ENCODE results near the gene LUZP4.
"Not testable (repeated sequence)": the region's sequence is repeated elsewhere in the genome, so short reads cannot be mapped to it uniquely, and the experiment has no call there.

Gene LUZP4

DNA sequence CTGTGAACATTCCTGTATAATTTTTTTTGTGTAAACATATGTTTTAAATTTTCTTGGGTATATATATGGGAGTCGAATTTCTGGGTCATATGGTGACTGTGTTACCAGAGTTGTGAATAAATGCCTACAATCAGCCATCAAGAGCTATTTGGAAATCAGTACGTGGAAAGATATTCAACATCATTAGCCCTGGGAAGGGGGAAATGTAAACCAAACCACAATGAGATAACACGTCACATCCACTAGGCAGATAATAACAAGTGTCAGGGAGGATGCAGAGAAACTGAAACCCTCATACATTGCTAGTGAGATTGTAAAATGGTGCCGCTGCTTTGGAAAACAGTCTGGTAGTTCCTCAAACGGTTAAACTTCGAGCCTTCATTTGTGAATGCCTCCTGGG is 43.9 kb downstream of the LUZP4 start:
- in situ Hi-C loops (cut with MboI; ENCODE audit: low sequenced_read_pairs) = no loop called here

DNA sequence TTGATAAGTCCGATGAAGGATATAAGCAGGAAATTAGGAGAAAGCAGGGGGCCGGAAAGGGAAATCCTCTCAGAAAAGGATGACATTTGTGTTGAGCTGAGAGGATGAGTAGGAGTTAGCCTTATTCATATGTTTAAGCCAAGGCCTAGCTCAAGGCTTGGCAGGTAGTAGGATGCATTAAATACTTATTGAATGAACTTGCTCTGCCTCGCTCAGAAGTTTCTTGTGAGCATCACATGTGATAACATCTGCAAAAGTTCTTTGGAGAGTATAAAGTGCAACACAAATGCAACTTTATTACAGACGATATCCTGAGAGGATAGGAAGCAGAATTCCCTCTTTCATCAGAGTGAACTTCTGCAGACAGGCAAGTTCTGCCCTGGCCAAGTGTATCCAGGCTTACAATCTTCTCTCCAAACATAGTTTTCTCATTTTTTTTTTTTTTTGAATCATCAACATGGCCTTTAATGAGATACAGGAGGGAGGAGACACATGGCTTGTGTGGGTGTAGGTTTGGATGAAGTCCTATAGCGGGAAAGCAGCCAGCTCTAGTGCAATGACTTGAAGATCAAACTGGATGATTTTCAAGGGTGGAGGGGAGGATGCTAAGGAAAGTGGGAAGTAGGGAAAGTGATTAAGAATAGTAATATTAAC is 48.1 kb downstream of the LUZP4 start:
- in situ Hi-C loops (cut with MboI; ENCODE audit: low sequenced_read_pairs) = no loop called here

DNA sequence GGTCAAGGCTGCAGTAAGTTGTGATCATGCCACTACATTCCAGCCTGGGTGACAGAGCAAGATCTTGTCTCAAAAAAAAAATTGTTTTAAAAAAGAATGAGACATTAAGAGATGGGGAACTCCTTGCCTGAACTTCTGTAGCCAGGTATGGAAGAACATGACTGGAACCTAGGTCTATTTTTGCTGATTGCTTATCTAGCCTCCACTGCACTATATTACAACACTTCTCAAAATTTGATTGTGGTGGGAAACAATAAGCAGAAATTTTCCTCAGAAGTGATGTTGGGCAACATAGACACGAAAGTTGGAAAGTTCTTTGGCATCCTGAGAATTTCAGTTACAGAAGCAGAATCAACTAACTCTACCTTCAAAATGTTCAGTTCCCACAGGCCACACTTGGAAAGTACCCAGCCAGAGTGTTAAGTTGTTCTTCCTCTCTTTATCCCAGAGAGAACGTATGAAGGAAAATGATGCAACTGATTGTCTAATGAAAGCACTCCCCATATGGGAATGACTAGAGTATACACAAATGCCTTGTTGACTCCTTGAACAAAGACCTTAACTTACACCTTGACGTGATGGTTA is 50.0 kb downstream of the LUZP4 start:
- in situ Hi-C loops (cut with MboI; ENCODE audit: low sequenced_read_pairs) = no loop called here

DNA sequence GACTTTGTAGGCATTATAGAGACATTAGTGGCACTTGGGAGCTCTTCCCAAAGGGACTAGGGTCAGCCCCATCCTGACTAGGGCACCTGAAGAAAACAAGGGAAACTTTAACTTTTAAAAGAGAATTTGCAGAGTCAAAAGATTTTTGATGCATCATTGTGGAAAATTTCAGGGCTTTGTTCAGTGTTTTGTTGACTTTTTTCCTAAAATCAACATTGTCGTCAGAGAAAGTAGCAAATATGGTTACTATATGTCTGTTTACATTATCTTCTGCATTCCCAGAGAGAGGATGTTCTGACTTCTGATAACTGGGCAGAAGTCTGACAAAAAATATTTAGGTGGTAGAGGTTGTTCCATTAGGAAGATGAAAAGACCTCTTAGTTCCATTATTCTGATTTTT is 51.9 kb downstream of the LUZP4 start:
- in situ Hi-C loops (cut with MboI; ENCODE audit: low sequenced_read_pairs) = no loop called here

DNA sequence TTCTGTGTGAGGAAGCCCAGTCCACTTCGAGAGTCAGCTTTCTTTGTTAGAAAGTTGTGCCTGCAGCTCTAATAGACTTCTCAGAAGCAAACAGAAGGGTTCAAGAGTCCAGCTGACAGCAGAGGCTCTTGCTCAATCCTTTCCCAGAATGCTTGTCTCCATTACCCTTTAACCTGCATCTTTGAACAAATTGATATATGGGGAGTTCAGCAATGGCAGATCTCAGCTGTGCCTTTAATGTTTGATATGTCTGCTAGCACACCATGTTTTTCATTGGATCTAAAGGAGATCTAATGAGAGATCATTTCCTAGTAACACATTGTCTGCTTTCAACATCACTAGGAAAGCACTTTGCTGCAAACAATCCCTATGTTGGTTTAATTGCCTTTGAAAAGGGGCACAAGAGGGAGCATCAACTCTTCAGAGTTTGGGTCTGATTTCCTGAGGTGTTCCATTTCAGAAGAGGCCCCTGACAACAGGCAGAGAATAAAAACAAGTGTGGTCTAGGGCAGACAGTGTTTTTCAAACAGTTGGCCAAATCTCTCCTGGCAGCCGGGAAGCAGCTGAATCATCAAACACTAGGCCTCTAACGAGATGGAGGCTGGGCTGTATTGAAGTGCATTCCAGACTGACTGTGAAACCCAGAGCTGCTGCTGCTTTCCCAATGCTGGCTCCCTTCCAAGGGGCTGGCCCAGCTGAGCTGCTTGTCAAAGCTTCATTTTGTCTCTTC is 55.5 kb downstream of the LUZP4 start:
- in situ Hi-C loops (cut with MboI; ENCODE audit: low sequenced_read_pairs) = no loop called here

DNA sequence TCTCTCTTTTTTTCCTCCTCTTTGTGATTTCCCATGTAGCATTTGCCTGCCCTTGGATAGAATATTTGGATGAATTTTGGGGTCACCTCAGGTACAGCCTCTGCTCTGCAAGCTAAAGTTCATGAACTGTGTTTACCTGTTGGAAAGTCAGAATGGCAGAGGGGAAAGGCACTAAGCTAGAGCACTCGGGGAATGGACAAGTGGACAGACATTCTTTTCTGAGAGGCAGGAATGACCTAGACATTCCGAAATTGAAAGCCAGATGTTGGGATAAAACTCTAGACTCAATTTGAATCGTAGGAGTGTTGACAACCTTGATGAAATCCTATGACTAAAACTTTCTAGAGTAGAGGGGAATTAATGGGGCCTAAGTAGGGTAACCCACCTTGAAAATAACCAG is 56.1 kb downstream of the LUZP4 start:
- in situ Hi-C loops (cut with MboI; ENCODE audit: low sequenced_read_pairs) = no loop called here

DNA sequence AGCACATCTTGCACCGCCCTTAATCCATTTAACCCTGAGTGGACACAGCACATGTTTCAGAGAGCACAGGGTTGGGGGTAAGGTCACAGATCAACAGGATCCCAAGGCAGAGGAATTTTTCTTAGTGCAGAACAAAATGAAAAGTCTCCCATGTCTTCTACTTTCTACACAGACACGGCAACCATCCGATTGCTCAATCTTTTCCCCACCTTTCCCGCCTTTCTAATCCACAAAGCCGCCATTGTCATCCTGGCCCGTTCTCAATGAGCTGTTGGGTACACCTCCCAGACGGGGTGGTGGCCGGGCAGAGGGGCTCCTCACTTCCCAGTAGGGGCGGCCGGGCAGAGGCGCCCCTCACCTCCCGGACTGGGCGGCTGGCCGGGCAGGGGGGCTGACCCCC is 57.2 kb downstream of the LUZP4 start:
- in situ Hi-C loops (cut with MboI; ENCODE audit: low sequenced_read_pairs) = not testable (repeated sequence)

DNA sequence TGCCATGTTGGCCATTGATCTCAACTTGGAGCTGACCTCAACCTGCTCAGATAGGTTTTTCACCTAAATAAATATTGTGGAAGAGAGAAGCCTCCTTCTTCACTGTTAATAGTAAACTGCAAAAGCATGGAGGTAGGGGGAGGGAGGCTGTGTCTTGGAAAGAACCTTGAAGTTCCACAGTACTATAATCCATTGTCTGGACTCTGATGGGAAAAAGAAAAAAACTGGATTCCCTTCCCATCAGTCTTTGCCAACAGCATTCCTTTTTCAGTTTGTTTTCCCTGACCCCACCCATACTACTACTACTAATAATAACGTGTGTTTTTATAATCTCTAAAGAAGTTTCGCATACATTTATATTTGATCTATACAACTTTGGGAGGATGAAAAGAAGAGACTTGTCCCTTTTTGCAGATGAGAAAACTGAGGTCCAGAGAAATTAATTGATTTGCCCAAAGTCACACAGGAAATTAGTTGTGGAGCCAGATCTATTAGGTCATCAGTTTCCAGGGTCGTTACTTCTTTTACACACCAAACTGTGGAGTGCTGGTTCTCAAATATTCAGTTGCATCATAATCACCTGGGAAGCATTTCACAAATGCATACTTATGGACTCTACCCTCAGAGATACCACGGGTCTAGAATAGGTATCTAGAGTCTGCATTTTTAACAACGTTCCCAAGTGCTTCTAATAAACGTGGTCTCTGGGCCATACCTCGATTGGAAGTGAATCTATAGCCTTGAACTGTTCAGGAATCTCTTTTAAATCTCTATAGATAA is 59.1 kb downstream of the LUZP4 start:
- in situ Hi-C loops (cut with MboI; ENCODE audit: low sequenced_read_pairs) = no loop called here

DNA sequence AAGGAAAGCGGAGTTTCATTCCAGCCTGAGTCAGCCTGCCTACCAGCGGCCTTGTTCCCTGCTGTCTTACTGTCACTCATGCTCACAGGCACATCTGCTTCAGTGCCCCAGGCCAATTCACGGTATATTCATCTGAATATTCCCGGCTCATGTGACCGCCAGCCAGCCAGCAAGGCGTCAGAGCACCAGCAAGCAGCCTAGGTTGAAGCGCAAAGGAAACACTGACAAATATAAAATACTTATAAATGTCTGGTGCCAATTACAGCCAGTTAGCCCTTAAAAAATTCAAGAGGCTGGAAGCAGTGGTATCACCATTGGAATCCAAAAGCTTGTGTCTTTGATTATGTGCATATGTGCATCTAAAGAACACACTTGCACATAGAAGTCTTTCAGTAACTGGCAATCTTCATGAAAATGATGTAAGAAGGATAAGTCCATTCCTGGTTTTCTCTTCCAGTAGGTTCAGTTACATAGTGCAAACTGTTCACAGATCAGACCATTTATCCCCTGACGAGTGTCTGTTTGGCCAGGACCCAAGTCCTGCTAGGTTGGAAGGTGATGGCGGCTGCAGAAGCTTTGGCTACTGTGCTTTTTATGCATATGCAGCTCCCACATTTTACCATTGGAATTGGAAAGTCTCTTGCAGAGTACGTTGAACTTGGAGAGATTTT is 61.3 kb downstream of the LUZP4 start:
- in situ Hi-C loops (cut with MboI; ENCODE audit: low sequenced_read_pairs) = no loop called here

DNA sequence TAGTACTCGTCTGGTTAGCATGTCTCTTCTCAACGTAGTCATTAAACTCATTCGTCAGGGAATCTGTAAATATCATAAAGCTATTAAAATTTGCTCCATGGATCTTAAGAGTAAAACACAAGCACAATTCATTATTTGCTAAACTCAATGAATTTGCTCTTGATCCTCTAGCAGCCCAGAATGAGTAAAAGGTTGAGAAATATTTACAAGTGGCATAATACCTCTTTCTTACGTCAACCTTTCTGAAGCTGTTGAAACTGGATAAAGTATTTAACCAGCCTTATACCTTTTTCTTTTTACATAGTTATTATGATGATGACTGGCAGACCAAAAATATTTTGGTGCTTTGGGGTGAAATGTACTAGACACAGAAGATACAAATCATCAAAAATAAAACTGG is 66.9 kb downstream of the LUZP4 start:
- in situ Hi-C loops (cut with MboI; ENCODE audit: low sequenced_read_pairs) = no loop called here

All from HL-60/S4 (cell line).